H9 (cell line): ENCODE measurements around the gene DENND1C. TPM values are rescaled to one million over a fixed set of nuclear protein-coding genes. Genes with fewer than 3 reads are reported as not detected.

ENCODE experiments used
- DNase-seq: peaks from one replicate; pipeline ENCODE4 v3.0.0-alpha.2; 2017
- H2AFZ ChIP-seq: one replicate; pipeline ENCODE4 v1.6.1; 2013; ENCODE audit warnings: mild to moderate bottlenecking, low read length, control low read depth, moderate library complexity
- H2AK5ac ChIP-seq: 2 replicates; pipeline ENCODE4 v1.6.1; 2013; ENCODE audit warnings: low read length, control low read depth, mixed read lengths; ENCODE audit not compliant: insufficient read length
- H2BK120ac ChIP-seq: one replicate; pipeline ENCODE4 v1.6.1; 2013; ENCODE audit warnings: low read depth, mild to moderate bottlenecking, low read length, control low read depth, inconsistent platforms; ENCODE audit not compliant: poor library complexity, severe bottlenecking
- H2BK12ac ChIP-seq: 2 replicates; pipeline ENCODE4 v1.6.1; 2013; ENCODE audit warnings: low read length, control low read depth, mixed read lengths, low read depth; ENCODE audit not compliant: insufficient read length
- H2BK15ac ChIP-seq: 2 replicates; pipeline ENCODE4 v1.6.1; 2013; ENCODE audit warnings: low read depth, low read length, control low read depth
- H2BK20ac ChIP-seq: one replicate; pipeline ENCODE4 v1.6.1; 2013; ENCODE audit warnings: low read depth, mild to moderate bottlenecking, low read length, control low read depth, inconsistent platforms; ENCODE audit not compliant: poor library complexity, severe bottlenecking
- H2BK5ac ChIP-seq: 2 replicates; pipeline ENCODE4 v1.6.1; 2013; ENCODE audit warnings: low read length, control low read depth, mixed read lengths; ENCODE audit not compliant: insufficient read length
- H3K14ac ChIP-seq: 2 replicates; pipeline ENCODE4 v1.6.1; 2013; ENCODE audit warnings: low read length, control low read depth; ENCODE audit not compliant: insufficient read depth
- H3K18ac ChIP-seq: 2 replicates; pipeline ENCODE4 v1.6.1; 2013; ENCODE audit warnings: low read depth, mild to moderate bottlenecking, mixed read lengths, low read length, control low read depth; ENCODE audit not compliant: insufficient read length
- H3K23ac ChIP-seq: 2 replicates; pipeline ENCODE4 v1.6.1; 2013; ENCODE audit warnings: low read length, control low read depth, mixed read lengths, low read depth; ENCODE audit not compliant: insufficient read length
- H3K23me2 ChIP-seq: 2 replicates; pipeline ENCODE4 v1.6.1; 2013; ENCODE audit warnings: low read depth, mild to moderate bottlenecking, mixed read lengths, low read length, control low read depth; ENCODE audit not compliant: insufficient read length, poor library complexity, severe bottlenecking
- H3K27ac ChIP-seq: 2 replicates; pipeline ENCODE4 v1.5.1; 2013; ENCODE audit warnings: low read length, control low read depth, mixed read lengths, low read depth; ENCODE audit not compliant: insufficient read length
- H3K27me3 ChIP-seq: 2 replicates; pipeline ENCODE4 v1.6.1; 2013; ENCODE audit warnings: low read length, control low read depth, inconsistent platforms; ENCODE audit not compliant: insufficient read depth
- H3K4ac ChIP-seq: 2 replicates; pipeline ENCODE4 v1.6.1; 2013; ENCODE audit warnings: low read depth, mild to moderate bottlenecking, control low read depth, inconsistent platforms, low read length, moderate library complexity
- H3K4me1 ChIP-seq: 2 replicates; pipeline ENCODE4 v1.6.1; 2013; ENCODE audit warnings: low read length, control low read depth, inconsistent platforms; ENCODE audit not compliant: insufficient read depth
- H3K4me2 ChIP-seq: 2 replicates; pipeline ENCODE4 v1.6.1; 2013; ENCODE audit warnings: low read length, control low read depth, mixed read lengths; ENCODE audit not compliant: insufficient read length, insufficient read depth
- H3K56ac ChIP-seq: 2 replicates; pipeline ENCODE4 v1.6.1; 2013; ENCODE audit warnings: low read depth, mild to moderate bottlenecking, mixed read lengths, low read length, control low read depth; ENCODE audit not compliant: insufficient read length
- H3K79me1 ChIP-seq: 2 replicates; pipeline ENCODE4 v1.6.1; 2013; ENCODE audit warnings: low read depth, mild to moderate bottlenecking, moderate library complexity, low read length, control low read depth, inconsistent platforms; ENCODE audit not compliant: insufficient read depth, poor library complexity, severe bottlenecking
- H3K79me2 ChIP-seq: 2 replicates; pipeline ENCODE4 v1.6.1; 2013; ENCODE audit warnings: low read length, control low read depth, inconsistent platforms; ENCODE audit not compliant: insufficient read depth
- H3K9ac ChIP-seq: 2 replicates; pipeline ENCODE4 v1.6.1; 2013; ENCODE audit warnings: low read length, control low read depth, mixed read lengths; ENCODE audit not compliant: insufficient read length; ENCODE audit errors: extremely low read depth
- H3K9me3 ChIP-seq: one replicate; pipeline ENCODE4 v1.6.1; 2013; ENCODE audit warnings: low read depth, low read length, inconsistent platforms; ENCODE audit not compliant: control insufficient read depth
- H3T11ph ChIP-seq: one replicate; pipeline ENCODE4 v1.6.1; 2013; ENCODE audit warnings: mild to moderate bottlenecking, low read length, control low read depth, inconsistent platforms
- H4K20me1 ChIP-seq: one replicate; pipeline ENCODE4 v1.6.1; 2013; ENCODE audit not compliant: control insufficient read depth, insufficient read length, insufficient read depth
- H4K5ac ChIP-seq: 2 replicates; pipeline ENCODE4 v1.6.1; 2013; ENCODE audit warnings: low read depth, mild to moderate bottlenecking, mixed read lengths, low read length, control low read depth; ENCODE audit not compliant: insufficient read length
- H4K8ac ChIP-seq: replicated peaks from 2 replicates; pipeline ENCODE4 v1.6.1; 2013; ENCODE audit warnings: low read length, control low read depth, mixed read lengths, low read depth; ENCODE audit not compliant: insufficient read length
- H4K91ac ChIP-seq: 2 replicates; pipeline ENCODE4 v1.6.1; 2013; ENCODE audit warnings: low read depth, mild to moderate bottlenecking, moderate library complexity, mixed read lengths, low read length, control low read depth; ENCODE audit not compliant: insufficient read length
- H3K27ac Mint-ChIP-seq, 3 experiments: 2 replicates in 2 of 3; 3 replicates in 1 of 3; pipeline ENCODE4 v1.8.0; 2020 to 2021; ENCODE audit warnings: mixed read lengths in 3 of 3, mild to moderate bottlenecking in 1 of 3, moderate library complexity in 1 of 3
- H3K27me3 Mint-ChIP-seq: 2 replicates; pipeline ENCODE4 v1.8.0; 2021; ENCODE audit warnings: low read depth, mild to moderate bottlenecking, moderate library complexity, mixed read lengths
- H3K36me3 Mint-ChIP-seq, 3 experiments: 2 replicates in 2 of 3; 3 replicates in 1 of 3; pipeline ENCODE4 v1.8.0; 2020 to 2021; ENCODE audit warnings: low read depth in 3 of 3, mixed read lengths in 3 of 3; ENCODE audit not compliant: insufficient read depth in 1 of 3
- H3K4me1 Mint-ChIP-seq, 2 experiments: 2 replicates each; pipeline ENCODE4 v1.8.0; 2020; ENCODE audit warnings: mixed read lengths in 2 of 2
- H3K4me3 Mint-ChIP-seq, 2 experiments: 2 replicates in 1 of 2; 3 replicates in 1 of 2; pipeline ENCODE4 v1.8.0; 2020 to 2021; ENCODE audit warnings: mild to moderate bottlenecking in 2 of 2, mixed read lengths in 2 of 2, moderate library complexity in 1 of 2
- H3K9me3 Mint-ChIP-seq, 2 experiments: 2 replicates in 1 of 2; 3 replicates in 1 of 2; pipeline ENCODE4 v1.8.0; 2020; ENCODE audit warnings: mild to moderate bottlenecking in 2 of 2, mixed read lengths in 2 of 2, moderate library complexity in 1 of 2
- CTCF ChIP-seq: fragments of 200-600 bp; sonication (generic); conservative IDR thresholded peaks from 3 replicates; pipeline ENCODE4 v1.8.0; 2021; ENCODE audit warnings: antibody characterized with exemption, mild to moderate bottlenecking
- WGBS: extraction: QIAGEN DNeasy Blood & Tissue Kit; methylation state at CpG from one replicate; pipeline ENCODE4 v1.1.7; 2013; ENCODE audit warnings: missing lambda C conversion rate, low lambda C conversion rate, mixed read lengths; ENCODE audit not compliant: insufficient read length; ENCODE audit errors: extremely low coverage; 5-methylcytosine and 5-hydroxymethylcytosine counted together
- total RNA-seq: library from RNA; stranded (reverse); gene quantifications from 2 replicates; pipeline ENCODE4 v1.2.1, GENCODE V29; 2021

Gene DENND1C
- total RNA-seq, 1 experiment from 2014 or later: 2.4 TPM

GRCh38 chr19:6514089-6514488 lies 32.5 kb upstream of the DENND1C start:
- H2AK5ac ChIP-seq: no peak overlapping the region
- H2BK5ac ChIP-seq: no peak overlapping the region
- H4K20me1 ChIP-seq: no peaks in the 10 kb centered on the region
- Mint-ChIP-seq H3K27ac (peak overlapping the region in 2 of 3 experiments; percentile 5 to 6; a peak in 2 of 7 replicates), H3K9me3 (no peaks in the 10 kb centered on the region; a peak in 2 of 5 replicates), H3K4me1 (peaks cover 8 to 23% of the 10 kb centered on the region in 2 experiments), H3K4me3 (no peak overlapping the region), H3K36me3 (no peaks in the 10 kb centered on the region; a peak in 1 of 7 replicates), H3K27me3 (peaks cover 9% of the 10 kb centered on the region; the same call in 1 of the 2 replicates)
- H3K18ac ChIP-seq: no peak overlapping the region
- no peak for TF ChIP-seq CTCF
- WGBS: no CpG with 5 or more reads among the region's 9 CpGs
- no peak overlapping the region for H3K56ac ChIP-seq
- no peak overlapping the region for H3K27ac ChIP-seq
- no peak overlapping the region for H3T11ph ChIP-seq
- H3K4ac ChIP-seq: no peak overlapping the region
- no peak overlapping the region for H2BK120ac ChIP-seq
- no peak overlapping the region for H3K4me2 ChIP-seq
- H4K91ac ChIP-seq: no peak overlapping the region
- H3K9me3 ChIP-seq: no peaks in the 10 kb centered on the region
- H2BK15ac ChIP-seq: no peak overlapping the region
- H3K14ac ChIP-seq: no peak overlapping the region
- H3K23ac ChIP-seq: no peak overlapping the region
- no peak overlapping the region for H3K9ac ChIP-seq
- H4K8ac ChIP-seq: no peak overlapping the region
- H3K79me2 ChIP-seq: no peaks in the 10 kb centered on the region
- no peak overlapping the region for H4K5ac ChIP-seq
- H3K79me1 ChIP-seq: no peaks in the 10 kb centered on the region
- no peak overlapping the region for H2BK20ac ChIP-seq
- no peak for DNase-seq
- no peak overlapping the region for H2AFZ ChIP-seq
- H2BK12ac ChIP-seq: no peak overlapping the region
- no peaks in the 10 kb centered on the region for H3K27me3 ChIP-seq
- peaks cover 8% of the 10 kb centered on the region for H3K23me2 ChIP-seq
- H3K4me1 ChIP-seq: peaks cover 4% of the 10 kb centered on the region; the same call in 1 of the 2 replicates
